CD4-positive, alpha-beta T cell treated with Interferon gamma for 1 hour (primary cell): ENCODE data around the gene CARD18.

Experiments used
- DNase-seq: peaks from one replicate; pipeline ENCODE4 v3.0.0-alpha.2; 2020

Gene CARD18, protein sequence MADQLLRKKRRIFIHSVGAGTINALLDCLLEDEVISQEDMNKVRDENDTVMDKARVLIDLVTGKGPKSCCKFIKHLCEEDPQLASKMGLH

DNA sequence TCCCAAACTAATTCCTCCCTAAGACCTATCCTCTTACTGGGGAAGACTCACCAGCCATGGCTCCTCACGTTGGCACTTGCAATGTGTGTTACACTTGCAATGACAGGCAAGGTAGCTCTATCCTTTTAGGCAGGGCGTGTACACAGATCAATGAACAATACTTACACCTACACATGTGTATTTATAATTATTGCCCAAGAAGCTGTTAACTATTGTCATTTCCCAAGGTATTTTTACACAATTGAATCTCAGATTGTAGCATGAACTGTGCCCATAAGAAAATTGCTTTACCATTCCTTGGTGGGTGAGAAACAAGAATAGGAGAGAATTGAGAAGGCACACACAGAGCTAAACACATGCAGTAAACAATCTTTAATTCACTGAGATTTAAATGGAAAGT is at the start of gene CARD18:
Gene CARD18, minus strand, starts transcription at position 101 of the 400 bp plus-strand sequence. Its CDS starts 43 bp downstream, at position 58.
- DNase-seq: no peak

DNA sequence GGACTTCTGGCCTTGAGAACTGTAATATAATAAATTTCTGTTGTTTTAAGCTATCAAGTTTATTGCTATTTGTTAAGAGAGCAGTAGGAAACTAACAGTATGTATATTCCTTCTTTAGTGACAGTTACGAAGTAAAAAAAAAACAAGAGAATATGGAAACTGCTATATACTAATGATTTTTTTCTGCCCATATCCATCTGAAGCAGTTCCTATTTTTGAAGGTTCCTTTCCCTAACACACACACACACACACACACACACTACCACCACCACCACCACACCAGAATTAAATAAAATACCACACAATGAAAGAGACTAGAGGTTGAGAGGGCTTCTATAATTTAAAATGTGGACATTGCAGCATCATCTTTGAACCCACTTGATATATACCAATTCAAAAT is 44.4 kb upstream of the CARD18 start:
- no peak for DNase-seq

DNA sequence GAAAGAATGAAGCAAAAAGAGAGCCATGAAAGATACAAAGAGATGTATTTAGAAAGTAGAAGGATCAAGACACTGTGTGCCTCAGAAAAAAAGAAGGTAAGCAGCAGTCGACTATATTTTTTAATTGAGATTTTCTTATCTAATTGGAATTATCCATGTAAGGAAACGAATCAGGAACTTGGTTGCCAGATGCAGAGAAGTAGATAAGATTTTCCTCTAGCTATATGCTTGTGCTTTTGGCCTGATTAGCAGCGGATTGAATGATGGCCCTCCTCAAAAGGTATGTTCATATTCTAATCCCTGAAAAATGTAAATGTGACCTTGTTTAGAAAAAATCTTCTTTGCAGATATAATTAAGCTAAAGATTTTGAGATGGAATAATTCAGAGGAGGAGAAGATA is 43.9 kb upstream of the CARD18 start:
- no peak for DNase-seq

DNA sequence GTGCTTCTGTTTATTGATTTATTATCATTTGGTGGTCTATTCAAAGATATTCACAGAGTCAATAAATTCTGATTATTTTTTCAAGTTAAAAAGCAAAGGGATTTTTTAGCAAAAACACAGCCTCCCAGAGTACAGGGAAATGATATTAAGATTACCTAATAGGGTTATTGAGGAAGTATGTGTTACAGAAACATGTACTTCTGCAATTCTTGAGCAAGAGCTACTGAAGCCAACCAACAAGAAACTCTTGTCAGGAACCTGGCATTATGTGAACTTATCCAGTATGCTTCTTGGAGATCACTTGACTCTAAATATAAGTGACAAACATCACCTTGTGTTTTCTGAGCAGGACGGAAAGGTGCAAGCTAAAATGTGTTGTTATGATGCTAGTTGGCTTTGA is 42.0 kb upstream of the CARD18 start:
- DNase-seq: no peak

DNA sequence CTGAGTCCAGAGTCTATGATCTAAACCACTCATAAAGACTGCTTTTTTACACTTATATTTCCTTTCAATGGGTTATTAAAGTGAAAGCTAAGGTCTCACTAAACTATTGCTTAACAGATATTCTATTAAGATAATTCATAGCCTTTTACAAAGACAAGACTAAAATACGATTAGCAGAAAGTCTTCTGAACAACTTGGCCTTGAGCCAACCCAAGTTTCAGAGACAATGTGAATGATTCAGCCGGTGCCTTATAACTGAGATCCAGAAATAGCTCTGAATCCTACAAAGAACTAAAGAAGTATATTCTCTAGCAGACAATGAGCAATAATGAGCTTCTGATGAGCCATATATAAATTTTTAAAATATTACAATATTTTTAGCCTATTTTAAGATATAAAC is 41.5 kb upstream of the CARD18 start:
- peak; percentile 14 for DNase-seq

DNA sequence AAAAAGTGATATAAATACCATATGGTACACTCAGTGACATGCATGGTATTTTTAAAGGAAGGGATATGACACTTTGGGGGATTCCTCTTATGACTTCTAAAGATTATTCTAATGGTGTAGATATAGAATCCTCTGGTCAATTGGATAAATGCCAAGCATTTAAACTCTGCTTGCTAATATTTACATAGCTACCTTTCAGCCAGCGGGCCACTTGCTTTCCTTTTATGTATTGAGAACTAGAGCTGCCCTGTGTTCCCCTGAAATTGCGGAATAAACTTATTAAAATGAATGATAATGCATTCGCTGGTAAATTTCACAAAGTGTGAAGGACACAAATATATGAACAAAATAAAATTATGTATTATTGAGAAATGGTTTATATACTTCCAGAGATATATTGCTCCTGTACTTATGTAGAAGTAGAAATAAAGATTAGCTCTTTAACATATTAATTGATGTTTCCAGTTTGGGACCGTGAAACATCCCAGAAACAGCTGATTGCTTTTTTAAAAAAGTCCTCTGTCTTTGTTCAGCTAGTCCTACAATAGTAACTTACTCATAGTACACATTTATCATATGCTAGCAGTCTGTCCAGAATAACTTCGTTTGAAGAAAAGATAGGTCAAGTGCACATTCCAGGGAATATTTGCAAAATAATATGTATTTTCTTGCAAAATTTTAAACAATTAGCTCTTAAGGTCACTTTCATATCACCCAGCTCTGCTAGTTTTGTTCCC is 40.1 kb upstream of the CARD18 start:
- DNase-seq: no peak

DNA sequence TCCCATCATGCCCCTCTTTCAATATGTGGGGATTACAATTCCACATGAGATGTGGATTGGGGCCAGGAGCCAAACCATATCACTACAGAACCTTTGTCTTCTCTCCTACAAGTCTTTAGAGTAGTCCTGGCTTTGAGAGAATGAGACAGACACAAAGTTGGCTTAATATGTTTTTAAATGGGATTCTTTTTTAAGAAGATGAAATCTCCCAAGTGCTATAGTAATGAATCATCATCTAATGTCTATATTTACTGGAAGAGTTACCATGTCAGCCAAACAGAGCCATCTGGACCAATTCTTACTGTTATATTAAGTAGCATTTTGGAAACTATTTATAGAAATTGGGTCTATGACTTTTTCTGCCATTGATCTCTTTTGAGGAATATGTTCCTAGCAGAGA is 38.1 kb upstream of the CARD18 start:
- DNase-seq: no peak

DNA sequence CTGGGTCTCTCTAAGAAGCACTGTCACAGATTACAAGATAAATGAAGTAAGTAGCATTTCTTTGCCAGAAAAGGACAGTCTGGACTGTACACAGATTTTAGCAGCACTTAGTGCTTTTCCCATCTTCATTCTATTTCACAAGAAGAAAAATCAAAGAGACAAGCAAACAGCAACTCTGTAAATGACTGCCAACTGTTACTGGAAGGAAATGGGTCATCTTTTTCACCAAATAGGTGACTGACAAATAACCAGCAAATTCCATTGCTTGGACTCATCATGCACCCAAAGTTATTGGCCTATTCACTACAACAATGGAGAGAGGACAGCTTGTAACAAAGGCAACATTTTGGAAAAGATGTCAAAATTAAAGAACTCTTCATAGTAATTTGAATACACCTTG is 28.9 kb upstream of the CARD18 start:
- DNase-seq: no peak

DNA sequence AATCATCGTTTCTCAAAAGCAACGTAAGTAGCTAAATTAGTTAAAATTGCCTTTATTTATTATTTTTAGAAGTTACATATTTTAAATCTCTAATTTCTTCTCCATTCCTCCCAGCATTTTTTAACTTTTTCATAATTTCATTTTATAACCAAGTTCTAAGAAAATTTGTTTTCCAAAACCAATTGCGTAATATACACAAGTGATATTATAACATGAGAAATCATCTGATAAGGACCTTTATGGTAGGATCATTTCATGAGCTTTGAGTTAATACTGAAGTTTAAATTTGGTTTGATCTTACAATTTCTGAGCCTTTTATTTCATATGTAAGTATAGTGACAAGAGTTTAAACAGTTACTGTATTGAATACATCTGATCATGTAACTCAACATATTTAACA is 27.7 kb upstream of the CARD18 start:
- no peak for DNase-seq

DNA sequence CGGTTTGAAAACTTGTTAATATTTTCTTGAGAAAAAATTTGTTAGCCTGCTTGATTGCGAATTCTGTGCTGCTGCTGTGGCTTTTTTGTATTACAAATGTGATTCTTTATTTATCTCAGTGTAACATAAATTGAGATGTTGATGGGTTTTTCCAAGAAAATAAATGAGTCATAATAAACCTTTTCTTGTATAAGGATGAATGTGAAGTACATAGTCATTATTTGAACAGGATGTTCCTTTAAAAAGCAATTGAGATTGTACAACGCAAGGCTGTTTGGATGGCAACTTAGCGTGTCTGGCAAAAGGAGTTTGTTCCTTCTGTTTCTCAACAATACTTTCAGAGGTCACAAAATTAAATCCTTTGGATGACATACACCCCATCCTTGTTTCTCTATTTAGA is 24.6 kb upstream of the CARD18 start:
- DNase-seq: no peak

DNA sequence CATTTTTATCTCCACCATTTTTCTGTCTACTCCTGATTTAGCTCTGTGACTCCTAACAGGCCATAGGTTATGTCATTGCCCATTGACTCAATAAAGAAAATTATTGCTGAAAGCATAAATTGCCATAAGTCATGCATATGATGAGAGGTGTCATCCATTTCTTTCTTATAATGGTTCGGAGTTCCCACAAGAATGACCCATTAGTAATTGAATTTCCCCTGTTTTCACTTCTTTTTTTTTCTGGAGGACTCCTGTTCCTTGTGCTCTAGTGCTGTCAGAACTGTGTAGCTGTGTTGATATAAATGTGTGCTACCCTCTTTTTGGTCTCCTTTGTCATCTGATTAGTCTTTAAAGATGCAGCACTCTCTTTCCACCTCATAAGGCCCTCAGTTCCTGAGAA is 22.9 kb upstream of the CARD18 start:
- no peak for DNase-seq

DNA sequence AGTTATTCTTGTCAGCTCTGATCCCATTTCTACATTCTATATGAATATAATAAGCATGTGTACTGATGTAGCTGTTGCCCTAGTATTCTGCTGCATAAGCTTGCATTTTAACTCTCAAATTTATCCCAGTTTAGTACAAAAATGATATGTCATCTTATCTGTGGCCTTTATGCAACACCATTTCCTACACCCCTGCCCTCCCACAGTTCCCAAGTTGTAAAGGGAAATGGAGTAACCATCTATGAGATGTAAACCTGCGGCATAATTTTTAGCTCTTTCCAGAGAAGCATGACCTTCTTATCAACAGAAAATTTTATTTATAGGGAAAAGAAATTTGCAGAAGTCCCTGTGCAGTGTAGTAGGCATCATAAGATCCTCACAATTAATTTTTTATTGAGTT is 18.9 kb upstream of the CARD18 start:
- DNase-seq: no peak

DNA sequence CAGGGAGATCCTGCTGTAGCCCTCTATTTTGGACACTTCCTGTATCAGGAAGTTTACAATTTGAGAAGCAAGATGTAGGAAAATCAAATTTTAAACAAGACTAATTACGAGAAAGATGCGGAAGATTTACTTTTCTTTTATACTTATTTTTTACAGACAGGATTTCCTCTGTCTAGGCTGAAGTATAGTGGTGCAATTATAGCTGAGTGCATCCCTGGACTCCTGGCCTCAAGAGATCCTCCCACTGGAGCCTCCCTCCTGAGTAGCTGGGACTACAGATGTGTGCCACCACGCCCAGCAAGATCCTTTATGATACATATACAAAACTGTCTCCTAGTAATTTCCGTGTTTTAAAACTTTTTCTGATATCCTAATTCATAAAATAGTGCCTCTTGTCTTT is 17.2 kb upstream of the CARD18 start:
- DNase-seq: no peak

DNA sequence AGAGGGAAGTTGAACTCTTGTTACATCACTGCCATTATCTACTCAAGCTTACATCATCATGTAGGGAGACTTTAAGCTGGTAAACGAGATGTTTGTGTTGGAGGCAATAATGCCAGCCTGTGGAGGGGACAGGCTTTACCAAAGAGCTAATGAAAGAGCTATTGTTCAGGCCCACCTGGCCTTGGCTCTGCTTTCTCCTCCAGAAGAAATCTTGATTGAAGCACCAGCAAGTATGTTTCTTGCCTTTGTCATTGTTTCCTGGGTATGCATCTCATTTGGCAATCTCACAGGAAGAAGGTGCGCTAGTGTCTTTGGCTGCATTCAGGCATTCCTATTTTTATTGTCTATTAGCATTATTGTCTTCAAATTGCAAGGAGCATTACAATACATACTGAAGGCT is 16.7 kb upstream of the CARD18 start:
- no peak for DNase-seq

DNA sequence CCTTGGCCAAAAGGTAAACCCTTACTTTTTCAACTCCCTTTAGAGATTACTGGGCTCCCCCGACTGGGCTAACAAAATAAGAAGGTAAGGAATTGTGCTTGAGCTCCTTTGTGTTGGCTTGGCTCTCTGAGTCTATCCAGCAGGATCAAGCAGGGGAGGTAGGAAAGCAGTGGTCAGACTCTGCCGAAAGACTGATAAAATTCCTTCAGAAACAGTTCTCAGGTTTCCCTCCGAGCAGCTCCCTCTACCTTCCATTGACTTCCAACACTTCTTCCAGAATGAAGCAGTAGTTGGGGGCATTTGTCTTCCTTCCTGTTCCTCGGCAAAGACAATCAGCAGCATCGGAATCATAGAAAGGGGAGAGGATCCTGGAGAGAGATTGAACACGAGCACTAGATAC is 16.1 kb upstream of the CARD18 start:
- DNase-seq: no peak

DNA sequence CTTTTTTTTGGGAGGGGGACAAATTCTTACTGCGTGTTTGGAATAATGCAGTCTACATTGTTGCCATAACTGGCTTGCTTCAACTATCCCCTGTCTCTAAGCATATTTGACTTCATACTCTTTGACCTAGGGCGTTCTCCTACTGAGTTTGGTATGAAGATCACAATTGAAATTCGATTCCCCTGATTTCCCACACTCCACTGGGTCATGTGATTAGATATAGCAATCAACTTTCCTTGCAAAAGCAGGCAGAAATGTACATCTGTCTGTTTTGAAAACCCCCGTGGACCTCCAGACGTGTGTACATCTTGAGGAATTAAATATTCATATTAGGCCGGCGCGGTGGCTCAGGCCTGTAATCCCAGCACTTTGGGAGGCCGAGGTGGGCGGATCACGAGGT is 13.8 kb upstream of the CARD18 start:
- DNase-seq: no peak

DNA sequence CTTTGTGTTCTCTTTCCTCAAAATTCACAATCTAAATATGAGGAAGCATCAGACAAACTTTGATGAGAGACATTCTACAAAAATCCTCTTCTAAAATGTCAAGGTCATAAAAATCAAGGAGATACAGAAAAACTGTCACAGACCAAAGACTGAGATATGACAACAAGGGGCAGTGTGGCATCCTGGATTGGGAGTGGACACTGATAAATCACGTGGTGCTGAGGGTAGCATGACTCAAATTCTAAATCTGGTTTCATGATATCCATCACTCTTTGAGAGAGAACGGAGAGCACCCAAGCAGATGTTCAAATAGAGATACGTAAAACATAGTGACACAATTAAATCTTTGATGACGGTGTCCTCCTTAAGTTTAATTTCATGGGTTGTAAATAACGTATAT is 13.0 kb upstream of the CARD18 start:
- DNase-seq: no peak

DNA sequence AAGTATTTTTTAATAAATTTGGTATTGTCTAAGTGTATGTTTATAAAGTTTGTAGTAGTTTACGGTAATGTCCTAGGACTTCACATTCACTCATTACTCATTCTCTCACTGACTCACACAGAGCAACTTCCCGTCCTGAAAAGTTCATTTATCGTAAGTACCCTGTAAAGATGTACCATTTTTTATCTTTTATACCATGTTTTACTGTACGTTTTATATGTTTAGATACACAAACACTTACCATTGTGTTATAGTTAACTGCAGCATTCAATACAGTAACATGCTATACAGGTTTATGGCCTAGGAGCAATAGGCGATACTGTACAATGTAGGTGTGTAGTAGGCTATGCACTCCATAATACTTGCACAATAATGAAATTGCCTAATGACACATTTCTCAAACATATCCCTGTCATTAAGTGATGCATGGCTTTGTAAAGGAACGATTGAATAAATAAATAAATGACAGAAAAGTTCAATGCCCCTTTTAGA is 12.5 kb upstream of the CARD18 start:
- DNase-seq: no peak

DNA sequence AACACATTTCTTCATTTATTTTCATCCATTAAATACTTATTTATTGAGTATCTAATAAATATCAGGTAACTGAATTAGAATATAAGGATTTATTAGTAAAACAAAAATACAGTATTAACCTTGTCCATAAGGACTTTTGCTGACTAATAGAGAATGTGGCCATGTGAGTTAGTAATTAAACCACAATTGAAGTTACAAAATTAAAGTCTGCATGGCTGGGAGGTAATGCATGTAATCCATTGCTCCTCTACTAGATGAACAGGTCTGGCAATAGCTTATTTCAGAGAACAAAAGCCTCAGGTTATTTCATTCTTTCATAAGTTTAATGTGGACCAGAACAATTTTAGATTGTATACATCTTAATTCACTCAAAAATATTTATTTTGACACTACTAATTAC is 9.9 kb upstream of the CARD18 start:
- no peak for DNase-seq

DNA sequence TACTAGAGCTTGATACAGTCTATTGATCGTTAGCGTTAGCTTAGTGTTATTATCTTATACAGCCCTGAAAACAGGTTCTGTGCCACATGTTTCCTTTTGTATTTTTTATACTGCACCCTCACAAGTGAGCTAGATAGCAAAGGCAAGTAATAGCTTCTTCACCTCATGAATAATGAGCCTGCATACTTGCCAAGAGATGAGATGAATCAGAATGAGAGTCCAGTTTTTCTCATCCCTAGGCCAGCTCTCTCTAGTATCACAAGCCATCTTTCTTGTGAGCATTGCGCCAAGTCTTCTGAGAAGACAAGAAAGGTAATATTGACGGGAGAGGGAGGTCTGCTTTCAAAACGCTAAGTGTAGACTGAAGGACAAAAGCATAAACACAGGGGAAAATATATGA is 8.7 kb upstream of the CARD18 start:
- DNase-seq: no peak

DNA sequence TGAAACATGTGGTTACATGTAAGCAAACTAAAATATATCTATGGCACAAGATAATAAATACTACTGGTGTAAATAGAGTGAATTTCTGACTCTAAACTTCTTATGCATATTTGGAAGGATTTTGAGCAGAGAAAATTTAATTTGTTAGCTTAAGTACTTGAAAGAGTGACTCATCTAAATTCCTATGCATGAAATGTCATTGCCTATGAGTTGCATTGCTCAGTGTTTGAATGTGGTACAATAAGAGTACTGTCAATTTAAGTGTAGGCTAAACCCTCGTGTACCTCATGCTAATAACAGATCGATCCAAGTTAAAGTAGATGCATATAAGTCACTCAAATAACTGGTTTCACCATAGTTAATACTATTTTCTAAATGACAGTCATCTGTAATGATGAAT is 5.3 kb upstream of the CARD18 start:
- DNase-seq: no peak

DNA sequence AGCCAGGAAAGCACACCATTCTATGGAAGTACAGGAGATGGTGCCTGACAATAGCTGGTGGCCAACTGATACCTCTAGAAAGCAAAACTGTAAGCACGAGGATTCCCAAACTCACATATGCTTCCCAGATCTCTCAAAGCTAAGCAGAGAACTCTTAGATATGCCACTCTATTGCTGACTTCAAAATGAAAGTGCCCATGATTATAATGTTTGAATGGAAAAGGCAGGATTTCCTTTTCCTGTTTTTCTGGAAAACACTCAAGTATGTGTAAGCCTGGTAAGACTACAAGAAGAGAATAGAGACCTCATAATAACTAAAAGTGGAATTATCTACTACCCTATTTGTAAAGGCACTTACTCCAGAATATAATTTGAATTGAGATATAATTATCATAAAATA is 2.6 kb upstream of the CARD18 start:
- DNase-seq: no peak

DNA sequence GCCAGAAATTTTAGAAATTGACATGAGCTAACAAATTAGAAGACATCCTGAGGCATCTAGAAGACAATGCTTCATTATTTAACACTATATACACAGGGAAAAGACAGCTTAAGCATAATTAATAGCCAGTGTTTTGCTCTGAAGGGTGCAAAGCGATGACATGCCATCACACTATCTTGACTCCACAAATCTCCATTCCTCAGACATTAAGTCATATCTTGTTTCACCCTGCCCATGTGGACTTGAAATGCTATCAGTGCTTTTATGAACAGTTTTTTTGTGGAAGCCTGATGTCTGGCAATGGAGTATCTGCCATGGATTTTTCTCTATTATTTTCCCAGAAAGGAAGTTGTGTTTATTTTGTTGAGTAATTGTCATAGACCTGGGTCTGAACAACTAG is 2.3 kb downstream of the CARD18 start:
- DNase-seq: no peak

DNA sequence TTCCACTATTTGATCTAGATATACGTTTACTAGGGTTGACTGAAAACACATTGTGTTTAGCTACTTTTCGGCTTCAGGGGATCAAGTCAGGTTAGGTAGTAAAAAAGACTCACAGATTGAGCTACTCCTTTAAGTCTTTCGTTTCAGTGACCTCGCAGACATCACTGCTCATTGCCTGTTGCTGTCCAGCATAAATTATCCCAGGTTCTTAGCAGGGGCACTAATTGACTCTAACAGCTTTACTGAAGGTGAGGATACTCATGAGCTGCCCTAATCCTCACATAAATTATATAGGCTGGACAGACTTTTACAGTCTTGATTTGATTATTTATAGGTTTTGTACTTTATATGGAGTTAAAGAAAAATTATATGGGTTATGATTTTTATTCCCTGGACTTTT is 3.7 kb downstream of the CARD18 start:
- DNase-seq: no peak
